NCI-H1436 treated with DMSO at 0.1 percent for 48 hours (cell line): ENCODE results near the gene YAP1.

Experiments used
- DNase-seq: peaks from one replicate; lab custom pipeline; 2025; lab: John Stamatoyannopoulos, UW

The YAP1 gene

GRCh38 chr11:102279641-102280170 is 169.5 kb downstream of the YAP1 start:
- no peak for DNase-seq

GRCh38 chr11:102280245-102280833 is 170.1 kb downstream of the YAP1 start:
- no peak for DNase-seq
